HepG2 (cell line): Measurements from ENCODE around the gene GRAMD2A. TPM values are rescaled to one million over a fixed set of nuclear protein-coding genes. Genes with fewer than 3 reads are reported as not detected.

ENCODE experiments used
- CHD4 ChIP-seq: fragments of 200-600 bp; sonication (generic); IDR thresholded peaks from 2 replicates; pipeline ENCODE4 v1.7.0; 2017; ENCODE audit warnings: mild to moderate bottlenecking, low read length, borderline replicate concordance
- MXD4 ChIP-seq: IDR thresholded peaks from 2 replicates; pipeline ENCODE4 v1.6.1; 2016; ENCODE audit warnings: mild to moderate bottlenecking, missing biosample characterization, missing genetic modification reagents
- NFYC ChIP-seq: IDR thresholded peaks from 2 replicates; pipeline ENCODE4 v1.6.1; 2016; ENCODE audit warnings: missing genetic modification reagents, missing compliant biosample characterization
- PTBP1 ChIP-seq: fragments of 200-400 bp; formaldehyde crosslinking; IDR thresholded peaks from 2 replicates; pipeline ENCODE4 v1.6.1; 2018; ENCODE audit warnings: low read length, low read depth; ENCODE audit not compliant: poor library complexity, severe bottlenecking
- SRY ChIP-seq: sonication (generic); formaldehyde crosslinking; IDR thresholded peaks from 2 replicates; pipeline ENCODE4 v1.8.0; 2022; ENCODE audit warnings: mild to moderate bottlenecking, missing genetic modification reagents
- TMF1 ChIP-seq: sonication (generic); formaldehyde crosslinking; IDR thresholded peaks from 2 replicates; pipeline ENCODE4 v1.8.1; 2022; ENCODE audit warnings: low read depth, missing genetic modification reagents
- XBP1 ChIP-seq: sonication (generic); formaldehyde crosslinking; IDR thresholded peaks from 2 replicates; pipeline ENCODE4 v1.5.0; 2020; ENCODE audit warnings: missing genetic modification reagents
- ZNF24 ChIP-seq: fragments of 450-650 bp; IDR thresholded peaks from 2 replicates; pipeline ENCODE4 v1.6.1; 2017; ENCODE audit warnings: antibody characterized with exemption, mild to moderate bottlenecking
- ZNF468 ChIP-seq: sonication (generic); formaldehyde crosslinking; IDR thresholded peaks from 2 replicates; pipeline ENCODE4 v1.8.0; 2022; ENCODE audit warnings: mild to moderate bottlenecking, moderate library complexity, missing genetic modification reagents
- ZNF572 ChIP-seq: sonication (generic); formaldehyde crosslinking; IDR thresholded peaks from 2 replicates; pipeline ENCODE4 v1.5.1; 2020; ENCODE audit warnings: mild to moderate bottlenecking, missing genetic modification reagents
- ZNF598 ChIP-seq: sonication (generic); formaldehyde crosslinking; IDR thresholded peaks from 2 replicates; pipeline ENCODE4 v1.5.1; 2020; ENCODE audit warnings: mild to moderate bottlenecking, missing genetic modification reagents, borderline replicate concordance
- polyA plus RNA-seq, 8 experiments: library from polyadenylated mRNA; depleted of rRNA in 3 of 8; stranded (reverse) in 7 of 8; unstranded in 1 of 8; fragments of >200 nt; fragmentation: Illumina TruSeq in 4 of 8; extraction: Trizol in 4 of 8; gene quantifications; 2 replicates each; pipeline versions ENCODE4 v1.2.1 to v1.2.3, GENCODE V29; 2011 to 2016; ENCODE audit warnings: low read depth in 4 of 8, missing spikeins in 1 of 8, mixed read lengths in 1 of 8; ENCODE audit not compliant: insufficient read depth in 1 of 8
- total RNA-seq, 5 experiments: library from RNA; depleted of rRNA; stranded (reverse); fragments of >200 nt; fragmentation: Illumina TruSeq; extraction: Trizol; gene quantifications; 2 replicates each; pipeline ENCODE4 v1.2.3, GENCODE V29; 2016; ENCODE audit warnings: low read depth in 1 of 5
- TF ChIP-seq, protein P1 (sequence below): sonication (generic); formaldehyde crosslinking; IDR thresholded peaks from 2 replicates; pipeline ENCODE4 v1.5.0; 2020; ENCODE audit warnings: mild to moderate bottlenecking, missing genetic modification reagents, moderate library complexity
- TF ChIP-seq, protein P2 (sequence below): IDR thresholded peaks from 2 replicates; pipeline ENCODE4 v1.6.1; 2016; ENCODE audit warnings: low read depth, control low read depth
- TF ChIP-seq, protein P3 (sequence below): sonication (generic); formaldehyde crosslinking; IDR thresholded peaks from 2 replicates; pipeline ENCODE4 v1.8.1; 2023; ENCODE audit warnings: mild to moderate bottlenecking, missing genetic modification reagents
- TF ChIP-seq, protein P4 (sequence below): sonication (generic); formaldehyde crosslinking; IDR thresholded peaks from 2 replicates; pipeline ENCODE4 v1.4.0; 2020; ENCODE audit warnings: missing genetic modification reagents
- TF ChIP-seq, protein P5 (sequence below): IDR thresholded peaks from 2 replicates; pipeline ENCODE4 v1.4.0; 2020; ENCODE audit warnings: mild to moderate bottlenecking, missing genetic modification reagents

The GRAMD2A gene
- total and polyA plus RNA-seq, 2 of the 13 experiments (the other 11 are each of a cell fraction or from before 2014, with no cell fraction given): 0.04 TPM; not detected in 1

DNA sequence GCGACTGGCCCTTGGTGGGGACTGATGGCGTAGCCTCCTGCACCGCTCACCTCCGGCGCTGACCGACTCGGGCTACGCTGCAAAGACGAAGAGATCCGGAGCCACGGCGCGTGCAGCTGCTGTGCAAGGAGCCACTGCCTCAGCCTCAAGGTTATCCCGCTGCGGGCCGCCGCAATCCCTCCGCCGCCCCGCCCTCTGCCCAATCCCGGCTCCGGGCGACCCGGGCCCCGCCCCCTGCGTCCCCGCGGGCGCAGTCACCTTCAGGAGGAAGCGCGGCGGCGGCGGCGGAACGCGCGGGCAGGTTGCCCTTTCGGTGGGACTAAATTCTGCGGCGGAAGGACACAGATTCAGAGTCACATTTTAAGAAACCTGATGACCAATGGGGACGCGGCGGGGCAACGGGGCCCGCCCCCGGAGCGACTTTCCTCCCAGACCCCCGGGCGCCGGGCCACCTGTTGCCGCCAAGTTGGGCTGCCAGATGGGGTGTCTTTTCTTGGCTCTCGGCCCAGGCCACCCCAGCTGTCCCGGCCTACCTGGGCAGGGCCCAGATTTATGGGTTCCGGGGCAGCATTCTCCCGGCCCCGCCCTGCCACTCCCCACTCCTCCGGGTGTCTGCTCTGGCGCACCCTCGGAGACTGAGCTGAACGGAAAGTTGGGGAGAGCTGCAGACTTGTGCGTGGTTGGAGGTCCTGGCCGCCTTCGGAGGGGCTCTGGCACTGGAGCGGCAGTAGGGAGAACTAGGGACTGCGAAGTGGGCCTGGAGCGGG is 33.7 kb upstream of the GRAMD2A start, which contains the start of gene PKM (continued):
- TF ChIP-seq, protein P1, sequence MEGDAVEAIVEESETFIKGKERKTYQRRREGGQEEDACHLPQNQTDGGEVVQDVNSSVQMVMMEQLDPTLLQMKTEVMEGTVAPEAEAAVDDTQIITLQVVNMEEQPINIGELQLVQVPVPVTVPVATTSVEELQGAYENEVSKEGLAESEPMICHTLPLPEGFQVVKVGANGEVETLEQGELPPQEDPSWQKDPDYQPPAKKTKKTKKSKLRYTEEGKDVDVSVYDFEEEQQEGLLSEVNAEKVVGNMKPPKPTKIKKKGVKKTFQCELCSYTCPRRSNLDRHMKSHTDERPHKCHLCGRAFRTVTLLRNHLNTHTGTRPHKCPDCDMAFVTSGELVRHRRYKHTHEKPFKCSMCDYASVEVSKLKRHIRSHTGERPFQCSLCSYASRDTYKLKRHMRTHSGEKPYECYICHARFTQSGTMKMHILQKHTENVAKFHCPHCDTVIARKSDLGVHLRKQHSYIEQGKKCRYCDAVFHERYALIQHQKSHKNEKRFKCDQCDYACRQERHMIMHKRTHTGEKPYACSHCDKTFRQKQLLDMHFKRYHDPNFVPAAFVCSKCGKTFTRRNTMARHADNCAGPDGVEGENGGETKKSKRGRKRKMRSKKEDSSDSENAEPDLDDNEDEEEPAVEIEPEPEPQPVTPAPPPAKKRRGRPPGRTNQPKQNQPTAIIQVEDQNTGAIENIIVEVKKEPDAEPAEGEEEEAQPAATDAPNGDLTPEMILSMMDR (CRISPR knock-in tag): peak; percentile 21; the same call in 1 of the 2 replicates
- TF ChIP-seq ZNF598 (CRISPR knock-in tag): no peak; the same call in 1 of the 2 replicates
- no peak for TF ChIP-seq PTBP1
- TF ChIP-seq MXD4 (CRISPR knock-in tag): peak; percentile 34
- TF ChIP-seq, protein P2, sequence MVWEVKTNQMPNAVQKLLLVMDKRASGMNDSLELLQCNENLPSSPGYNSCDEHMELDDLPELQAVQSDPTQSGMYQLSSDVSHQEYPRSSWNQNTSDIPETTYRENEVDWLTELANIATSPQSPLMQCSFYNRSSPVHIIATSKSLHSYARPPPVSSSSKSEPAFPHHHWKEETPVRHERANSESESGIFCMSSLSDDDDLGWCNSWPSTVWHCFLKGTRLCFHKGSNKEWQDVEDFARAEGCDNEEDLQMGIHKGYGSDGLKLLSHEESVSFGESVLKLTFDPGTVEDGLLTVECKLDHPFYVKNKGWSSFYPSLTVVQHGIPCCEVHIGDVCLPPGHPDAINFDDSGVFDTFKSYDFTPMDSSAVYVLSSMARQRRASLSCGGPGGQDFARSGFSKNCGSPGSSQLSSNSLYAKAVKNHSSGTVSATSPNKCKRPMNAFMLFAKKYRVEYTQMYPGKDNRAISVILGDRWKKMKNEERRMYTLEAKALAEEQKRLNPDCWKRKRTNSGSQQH (CRISPR knock-in tag): 0 out of 2 replicates have a peak, but pooled peaks have one; percentile 70
- TF ChIP-seq ZNF572 (CRISPR knock-in tag): peak; percentile 60; the same call in 1 of the 2 replicates
- TF ChIP-seq XBP1 (CRISPR knock-in tag): no peak
- no peak for TF ChIP-seq ZNF24
- no peak for TF ChIP-seq TMF1
- 0 out of 2 replicates have a peak, but pooled peaks have one; percentile 68 for TF ChIP-seq ZNF468
- TF ChIP-seq, protein P3, sequence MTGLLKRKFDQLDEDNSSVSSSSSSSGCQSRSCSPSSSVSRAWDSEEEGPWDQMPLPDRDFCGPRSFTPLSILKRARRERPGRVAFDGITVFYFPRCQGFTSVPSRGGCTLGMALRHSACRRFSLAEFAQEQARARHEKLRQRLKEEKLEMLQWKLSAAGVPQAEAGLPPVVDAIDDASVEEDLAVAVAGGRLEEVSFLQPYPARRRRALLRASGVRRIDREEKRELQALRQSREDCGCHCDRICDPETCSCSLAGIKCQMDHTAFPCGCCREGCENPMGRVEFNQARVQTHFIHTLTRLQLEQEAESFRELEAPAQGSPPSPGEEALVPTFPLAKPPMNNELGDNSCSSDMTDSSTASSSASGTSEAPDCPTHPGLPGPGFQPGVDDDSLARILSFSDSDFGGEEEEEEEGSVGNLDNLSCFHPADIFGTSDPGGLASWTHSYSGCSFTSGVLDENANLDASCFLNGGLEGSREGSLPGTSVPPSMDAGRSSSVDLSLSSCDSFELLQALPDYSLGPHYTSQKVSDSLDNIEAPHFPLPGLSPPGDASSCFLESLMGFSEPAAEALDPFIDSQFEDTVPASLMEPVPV (CRISPR knock-in tag): peak; percentile 43
- TF ChIP-seq, protein P4, sequence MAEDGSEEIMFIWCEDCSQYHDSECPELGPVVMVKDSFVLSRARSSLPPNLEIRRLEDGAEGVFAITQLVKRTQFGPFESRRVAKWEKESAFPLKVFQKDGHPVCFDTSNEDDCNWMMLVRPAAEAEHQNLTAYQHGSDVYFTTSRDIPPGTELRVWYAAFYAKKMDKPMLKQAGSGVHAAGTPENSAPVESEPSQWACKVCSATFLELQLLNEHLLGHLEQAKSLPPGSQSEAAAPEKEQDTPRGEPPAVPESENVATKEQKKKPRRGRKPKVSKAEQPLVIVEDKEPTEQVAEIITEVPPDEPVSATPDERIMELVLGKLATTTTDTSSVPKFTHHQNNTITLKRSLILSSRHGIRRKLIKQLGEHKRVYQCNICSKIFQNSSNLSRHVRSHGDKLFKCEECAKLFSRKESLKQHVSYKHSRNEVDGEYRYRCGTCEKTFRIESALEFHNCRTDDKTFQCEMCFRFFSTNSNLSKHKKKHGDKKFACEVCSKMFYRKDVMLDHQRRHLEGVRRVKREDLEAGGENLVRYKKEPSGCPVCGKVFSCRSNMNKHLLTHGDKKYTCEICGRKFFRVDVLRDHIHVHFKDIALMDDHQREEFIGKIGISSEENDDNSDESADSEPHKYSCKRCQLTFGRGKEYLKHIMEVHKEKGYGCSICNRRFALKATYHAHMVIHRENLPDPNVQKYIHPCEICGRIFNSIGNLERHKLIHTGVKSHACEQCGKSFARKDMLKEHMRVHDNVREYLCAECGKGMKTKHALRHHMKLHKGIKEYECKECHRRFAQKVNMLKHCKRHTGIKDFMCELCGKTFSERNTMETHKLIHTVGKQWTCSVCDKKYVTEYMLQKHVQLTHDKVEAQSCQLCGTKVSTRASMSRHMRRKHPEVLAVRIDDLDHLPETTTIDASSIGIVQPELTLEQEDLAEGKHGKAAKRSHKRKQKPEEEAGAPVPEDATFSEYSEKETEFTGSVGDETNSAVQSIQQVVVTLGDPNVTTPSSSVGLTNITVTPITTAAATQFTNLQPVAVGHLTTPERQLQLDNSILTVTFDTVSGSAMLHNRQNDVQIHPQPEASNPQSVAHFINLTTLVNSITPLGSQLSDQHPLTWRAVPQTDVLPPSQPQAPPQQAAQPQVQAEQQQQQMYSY (CRISPR knock-in tag): peak; percentile 24; the same call in 1 of the 2 replicates
- TF ChIP-seq, protein P5, sequence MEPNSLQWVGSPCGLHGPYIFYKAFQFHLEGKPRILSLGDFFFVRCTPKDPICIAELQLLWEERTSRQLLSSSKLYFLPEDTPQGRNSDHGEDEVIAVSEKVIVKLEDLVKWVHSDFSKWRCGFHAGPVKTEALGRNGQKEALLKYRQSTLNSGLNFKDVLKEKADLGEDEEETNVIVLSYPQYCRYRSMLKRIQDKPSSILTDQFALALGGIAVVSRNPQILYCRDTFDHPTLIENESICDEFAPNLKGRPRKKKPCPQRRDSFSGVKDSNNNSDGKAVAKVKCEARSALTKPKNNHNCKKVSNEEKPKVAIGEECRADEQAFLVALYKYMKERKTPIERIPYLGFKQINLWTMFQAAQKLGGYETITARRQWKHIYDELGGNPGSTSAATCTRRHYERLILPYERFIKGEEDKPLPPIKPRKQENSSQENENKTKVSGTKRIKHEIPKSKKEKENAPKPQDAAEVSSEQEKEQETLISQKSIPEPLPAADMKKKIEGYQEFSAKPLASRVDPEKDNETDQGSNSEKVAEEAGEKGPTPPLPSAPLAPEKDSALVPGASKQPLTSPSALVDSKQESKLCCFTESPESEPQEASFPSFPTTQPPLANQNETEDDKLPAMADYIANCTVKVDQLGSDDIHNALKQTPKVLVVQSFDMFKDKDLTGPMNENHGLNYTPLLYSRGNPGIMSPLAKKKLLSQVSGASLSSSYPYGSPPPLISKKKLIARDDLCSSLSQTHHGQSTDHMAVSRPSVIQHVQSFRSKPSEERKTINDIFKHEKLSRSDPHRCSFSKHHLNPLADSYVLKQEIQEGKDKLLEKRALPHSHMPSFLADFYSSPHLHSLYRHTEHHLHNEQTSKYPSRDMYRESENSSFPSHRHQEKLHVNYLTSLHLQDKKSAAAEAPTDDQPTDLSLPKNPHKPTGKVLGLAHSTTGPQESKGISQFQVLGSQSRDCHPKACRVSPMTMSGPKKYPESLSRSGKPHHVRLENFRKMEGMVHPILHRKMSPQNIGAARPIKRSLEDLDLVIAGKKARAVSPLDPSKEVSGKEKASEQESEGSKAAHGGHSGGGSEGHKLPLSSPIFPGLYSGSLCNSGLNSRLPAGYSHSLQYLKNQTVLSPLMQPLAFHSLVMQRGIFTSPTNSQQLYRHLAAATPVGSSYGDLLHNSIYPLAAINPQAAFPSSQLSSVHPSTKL (CRISPR knock-in tag): peak; percentile 74
- peak; percentile 87 for TF ChIP-seq NFYC (CRISPR knock-in tag)
- TF ChIP-seq SRY: peak; percentile 22; the same call in 1 of the 2 replicates
- TF ChIP-seq CHD4: no peak
